Lung (tissue), 12 donors: ENCODE data around the gene ELFN1. TPM values are rescaled to one million over a fixed set of nuclear protein-coding genes. Genes with fewer than 3 reads are reported as not detected.

Source experiments
- ATAC-seq: fragments of 200-7000 bp; cut with Tn5 transposase; one replicate; pipeline ENCODE4 v1.9.1; 2020; ENCODE audit warnings: moderate number of reproducible peaks; ENCODE audit not compliant: insufficient read depth, low FRiP score
- DNase-seq, 3 donors: peaks; one replicate each; pipeline ENCODE4 v3.0.0-alpha.2; 2013 to 2017
- H3K27ac ChIP-seq, 2 donors: one replicate each; pipeline ENCODE4 v1.5.1; 2013; ENCODE audit warnings: mild to moderate bottlenecking in 2 of 2, moderate library complexity in 2 of 2, control low read depth in 1 of 2, inconsistent platforms in 1 of 2, low read depth in 1 of 2, low read length in 1 of 2
- H3K27me3 ChIP-seq, 3 donors: one replicate each; pipeline ENCODE4 v1.5.1; 2013; ENCODE audit warnings: low read length in 2 of 3; ENCODE audit not compliant: control insufficient read depth in 3 of 3, insufficient read depth in 3 of 3
- H3K36me3 ChIP-seq, 4 donors: one replicate each; pipeline ENCODE4 v1.5.1; 2013; ENCODE audit warnings: low read length in 4 of 4, mild to moderate bottlenecking in 1 of 4, moderate library complexity in 1 of 4; ENCODE audit not compliant: control insufficient read depth in 4 of 4, insufficient read depth in 4 of 4
- H3K4me1 ChIP-seq, 5 donors: one replicate each; pipeline ENCODE4 v1.5.1; 2013; ENCODE audit warnings: low read length in 5 of 5, mild to moderate bottlenecking in 2 of 5, moderate library complexity in 1 of 5; ENCODE audit not compliant: control insufficient read depth in 5 of 5, insufficient read depth in 5 of 5
- H3K4me3 ChIP-seq: one replicate; pipeline ENCODE4 v1.5.1; 2013; ENCODE audit warnings: mild to moderate bottlenecking, control low read depth, moderate library complexity
- H3K9ac ChIP-seq, 2 donors: one replicate each; pipeline ENCODE4 v1.5.1; 2013; ENCODE audit warnings: low read length in 2 of 2, control low read depth in 1 of 2; ENCODE audit not compliant: insufficient read depth in 1 of 2
- H3K9me3 ChIP-seq, 4 donors: one replicate each; pipeline ENCODE4 v1.5.1; 2013; ENCODE audit warnings: low read length in 3 of 4, mild to moderate bottlenecking in 1 of 4, moderate library complexity in 1 of 4; ENCODE audit not compliant: control insufficient read depth in 4 of 4, insufficient read depth in 3 of 4
- CTCF ChIP-seq: IDR thresholded peaks from 2 replicates; pipeline ENCODE4 v1.5.1; 2012; ENCODE audit warnings: mild to moderate bottlenecking; ENCODE audit errors: control extremely low read depth, extremely low read depth
- WGBS, 2 donors: extraction: QIAGEN DNeasy Blood & Tissue Kit; methylation state at CpG; one replicate each; pipeline ENCODE4 v1.1.7; 2013; 5-methylcytosine and 5-hydroxymethylcytosine counted together
- polyA plus RNA-seq, 2 donors: library from polyadenylated mRNA; stranded (reverse); fragments of 200-250 nt; gene quantifications; one replicate each; pipeline ENCODE4 v1.2.1, GENCODE V29; 2013
- total RNA-seq, 2 donors: library from RNA; depleted of rRNA in 1 of 2; stranded (reverse); fragments of >200 nt in 1 of 2; gene quantifications; one replicate each; pipeline ENCODE4 v1.2.1, GENCODE V29; 2014 to 2021
- donor health status: control.
- donor health status: control.
- donor health status: Bipolar disorder and iron deficiency.
- donor health status: healthy.
- donor health status: DM: yes; HTN: yes; CAD: no.

Gene ELFN1
- total and polyA plus RNA-seq, 4 donors, result 0.43 to 1.4 (median 1.0) TPM

GRCh38 chr7:1681581-1681980, 11.5 kb downstream of the ELFN1 start:
- TF ChIP-seq CTCF, result no peak

GRCh38 chr7:1685000-1685624, 15.0 kb downstream of the ELFN1 start:
- WGBS, 2 donors, result 97% methylated on average over 1 of the region's 1 CpG
- Histone ChIP-seq H3K9ac (no peak overlapping the region), H3K4me1 (no peaks in the 10 kb centered on the region), H3K9me3 (peaks cover 0 to 22% (median 4%) of the 10 kb centered on the region in 4 donors), H3K36me3 (peaks cover 0 to 5% (median under 1%) of the 10 kb centered on the region in 4 donors), H3K27ac (no peak overlapping the region), H3K27me3 (peaks cover 0 to 4% (median 0%) of the 10 kb centered on the region in 3 donors), H3K4me3 (no peak overlapping the region)
- DNase-seq, result no peak
- ATAC-seq, result no peak
- TF ChIP-seq CTCF, result no peak

More at GRCh38 chr7:1681581-1681980, 11.5 kb downstream of the ELFN1 start:
- Histone ChIP-seq H3K9ac (no peak overlapping the region), H3K4me3 (no peak overlapping the region), H3K9me3 (peaks cover 0 to 22% (median 6%) of the 10 kb centered on the region in 4 donors), H3K27ac (no peak overlapping the region), H3K36me3 (no peaks in the 10 kb centered on the region), H3K4me1 (no peaks in the 10 kb centered on the region), H3K27me3 (peaks cover 0 to 7% (median 4%) of the 10 kb centered on the region in 3 donors)
- ATAC-seq, result no peak
- no peak for DNase-seq
- 89 to 93% methylated on average over 9 of the region's 9 CpGs for WGBS, 2 donors

- Histone ChIP-seq H3K36me3 (peaks cover 0 to 5% (median under 1%) of the 10 kb centered on the region in 4 donors), H3K9me3 (peaks cover 0 to 17% (median 4%) of the 10 kb centered on the region in 4 donors), H3K4me1 (no peaks in the 10 kb centered on the region), H3K9ac (no peak overlapping the region), H3K4me3 (no peak overlapping the region), H3K27me3 (peaks cover 0 to 4% (median 0%) of the 10 kb centered on the region in 3 donors), H3K27ac (no peak overlapping the region)
- no peak for TF ChIP-seq CTCF
- no peak for ATAC-seq
- no peak for DNase-seq
Measured at GRCh38 chr7:1688542-1688941, 18.5 kb downstream of the ELFN1 start.
